ENCODE measurements around the gene LGALS16. TPM values are rescaled to one million over a fixed set of nuclear protein-coding genes. Genes with fewer than 3 reads are reported as not detected.

Gene LGALS16
- total RNA-seq, 1 experiment from 2014 or later, result not detected

- no peak overlapping the region for H2BK120ac ChIP-seq (ENCODE audit: low read depth, low read length, poor library complexity, severe bottlenecking)
- H3K18ac ChIP-seq (ENCODE audit: insufficient read length, low read depth, low read length), result no peak overlapping the region
Observed at GRCh38 chr19:39623946-39624345, 31.8 kb upstream of the LGALS16 start.

More at GRCh38 chr19:39623946-39624345, 31.8 kb upstream of the LGALS16 start:
- H3K4ac ChIP-seq (ENCODE audit: low read depth, low read length), result no peak overlapping the region
- H3K9me3 Mint-ChIP-seq, result no peaks in the 10 kb centered on the region
- no peak overlapping the region; a peak in 1 of 7 replicates for H3K27ac Mint-ChIP-seq
- no peaks in the 10 kb centered on the region for H4K20me1 ChIP-seq (ENCODE audit: control insufficient read depth, insufficient read depth, insufficient read length)
- no peak overlapping the region for H3K23ac ChIP-seq (ENCODE audit: insufficient read length, low read depth, low read length)
- no peak overlapping the region for H3K4me2 ChIP-seq (ENCODE audit: insufficient read depth, insufficient read length, low read length)
- no peak overlapping the region for H2AFZ ChIP-seq (ENCODE audit: low read length)
- H3K4me1 ChIP-seq (ENCODE audit: insufficient read depth, low read length), result no peaks in the 10 kb centered on the region
- no peak overlapping the region for H3T11ph ChIP-seq (ENCODE audit: low read length)
- no peak overlapping the region for H3K4me3 Mint-ChIP-seq
- no peaks in the 10 kb centered on the region for H3K79me1 ChIP-seq (ENCODE audit: insufficient read depth, low read depth, low read length, poor library complexity, severe bottlenecking)
- DNase-seq, result no peak
- H2BK12ac ChIP-seq (ENCODE audit: insufficient read length, low read depth, low read length), result no peak overlapping the region
- TF ChIP-seq CTCF (conservative IDR thresholded peaks at IDR 0.05), result no peak
- peaks cover 6 to 14% of the 10 kb centered on the region in 2 experiments for H3K4me1 Mint-ChIP-seq
- no peaks in the 10 kb centered on the region for H3K9me3 ChIP-seq (ENCODE audit: control insufficient read depth, low read depth, low read length)
- H4K8ac ChIP-seq (replicated peaks; ENCODE audit: insufficient read length, low read depth, low read length), result no peak overlapping the region
- no peaks in the 10 kb centered on the region for H3K79me2 ChIP-seq (ENCODE audit: insufficient read depth, low read length)
- H3K27me3 ChIP-seq (ENCODE audit: insufficient read depth, low read length), result no peaks in the 10 kb centered on the region
- H3K27me3 Mint-ChIP-seq (ENCODE audit: low read depth), result peaks cover 29% of the 10 kb centered on the region
- H3K9ac ChIP-seq (ENCODE audit: extremely low read depth, insufficient read length, low read length), result no peak overlapping the region
- H3K14ac ChIP-seq (ENCODE audit: insufficient read depth, low read length), result no peak overlapping the region
- H3K36me3 Mint-ChIP-seq (ENCODE audit: insufficient read depth in 1 of 3, low read depth in 3 of 3), result no peaks in the 10 kb centered on the region
- no peaks in the 10 kb centered on the region for H3K23me2 ChIP-seq (ENCODE audit: insufficient read length, low read depth, low read length, poor library complexity, severe bottlenecking)
- H3K27ac ChIP-seq (ENCODE audit: insufficient read length, low read depth, low read length), result no peak overlapping the region
- H3K56ac ChIP-seq (ENCODE audit: insufficient read length, low read depth, low read length), result no peak overlapping the region
- no CpG with 5 or more reads among the region's 5 CpGs for WGBS (ENCODE audit: extremely low coverage, insufficient read length, low lambda C conversion rate)
- no peak overlapping the region for H4K5ac ChIP-seq (ENCODE audit: insufficient read length, low read depth, low read length)
- no peak overlapping the region for H2BK15ac ChIP-seq (ENCODE audit: low read depth, low read length)
- H2BK20ac ChIP-seq (ENCODE audit: low read depth, low read length, poor library complexity, severe bottlenecking), result no peak overlapping the region
- no peak overlapping the region for H2BK5ac ChIP-seq (ENCODE audit: insufficient read length, low read length)
- no peak overlapping the region for H2AK5ac ChIP-seq (ENCODE audit: insufficient read length, low read length)
- no peak overlapping the region for H4K91ac ChIP-seq (ENCODE audit: insufficient read length, low read depth, low read length)

All from H9 (cell line).